IPS DF 6.9 (cell line): ENCODE measurements around the gene DPY19L1.
"Not testable (repeated sequence)": the region's sequence is repeated elsewhere in the genome, so short reads cannot be mapped to it uniquely, and the experiment has no call there.

Experiments used
- DNase-seq: peaks from one replicate; pipeline ENCODE4 v3.0.0-alpha.2; 2013; ENCODE audit warnings: low read depth, low spot score
- H3K27ac ChIP-seq: one replicate; pipeline ENCODE4 v1.5.1; 2013; ENCODE audit warnings: low read length, control low read depth
- H3K27me3 ChIP-seq: 2 replicates; pipeline ENCODE4 v1.6.1; 2013; ENCODE audit warnings: mild to moderate bottlenecking, low read length; ENCODE audit not compliant: control insufficient read depth, insufficient read depth
- H3K36me3 ChIP-seq: 2 replicates; pipeline ENCODE4 v1.6.1; 2013; ENCODE audit warnings: low read length; ENCODE audit not compliant: control insufficient read depth, insufficient read depth
- H3K4me1 ChIP-seq: 2 replicates; pipeline ENCODE4 v1.6.1; 2013; ENCODE audit warnings: low read length; ENCODE audit not compliant: control insufficient read depth, insufficient read depth
- H3K4me3 ChIP-seq: 2 replicates; pipeline ENCODE4 v1.5.1; 2013; ENCODE audit warnings: mild to moderate bottlenecking, low read length
- H3K9me3 ChIP-seq: 2 replicates; pipeline ENCODE4 v1.6.1; 2013; ENCODE audit warnings: low read length, inconsistent platforms; ENCODE audit not compliant: control insufficient read depth, insufficient read depth
- WGBS: extraction: QIAGEN DNeasy Blood & Tissue Kit; methylation state at CpG from one replicate; pipeline ENCODE4 v1.1.7; 2013; ENCODE audit warnings: mixed read lengths, missing lambda C conversion rate; ENCODE audit not compliant: insufficient read length, insufficient coverage; 5-methylcytosine and 5-hydroxymethylcytosine counted together

The DPY19L1 gene

GRCh38 chr7:34952822-34953221, 84.5 kb downstream of the DPY19L1 start:
- Histone ChIP-seq H3K9me3 (no peaks in the 10 kb centered on the region), H3K4me3 (no peak overlapping the region), H3K27me3 (no peaks in the 10 kb centered on the region), H3K27ac (no peak overlapping the region), H3K4me1 (no peaks in the 10 kb centered on the region), H3K36me3 (no peaks in the 10 kb centered on the region)
- WGBS = no CpG with 5 or more reads among the region's 3 CpGs
- no peak for DNase-seq

- no peaks in the 10 kb centered on the region for H3K36me3 ChIP-seq
- H3K4me1 ChIP-seq = no peaks in the 10 kb centered on the region
- no peak overlapping the region for H3K27ac ChIP-seq
- no peaks in the 10 kb centered on the region for H3K9me3 ChIP-seq
- no peaks in the 10 kb centered on the region for H3K27me3 ChIP-seq
- H3K4me3 ChIP-seq = no peak overlapping the region
- DNase-seq = no peak
Measured at GRCh38 chr7:34949361-34949760, 87.9 kb downstream of the DPY19L1 start.

GRCh38 chr7:34947427-34947826, 89.9 kb downstream of the DPY19L1 start:
- not testable (repeated sequence) for H3K36me3 ChIP-seq, H3K4me1 ChIP-seq, H3K9me3 ChIP-seq, DNase-seq, H3K4me3 ChIP-seq, H3K27ac ChIP-seq, H3K27me3 ChIP-seq
- no CpG with 5 or more reads among the region's 2 CpGs for WGBS

GRCh38 chr7:34946486-34946885, 90.8 kb downstream of the DPY19L1 start:
- Histone ChIP-seq H3K27me3 (no peaks in the 10 kb centered on the region), H3K4me1 (no peaks in the 10 kb centered on the region), H3K36me3 (no peaks in the 10 kb centered on the region), H3K9me3 (no peaks in the 10 kb centered on the region), H3K4me3 (no peak overlapping the region), H3K27ac (no peak overlapping the region)
- WGBS = no CpG with 5 or more reads among the region's 4 CpGs
- DNase-seq = no peak

GRCh38 chr7:34945894-34946477, 91.3 kb downstream of the DPY19L1 start:
- not testable (repeated sequence) for H3K36me3 ChIP-seq, H3K27me3 ChIP-seq, H3K4me3 ChIP-seq, DNase-seq, H3K27ac ChIP-seq, H3K9me3 ChIP-seq, H3K4me1 ChIP-seq
- 100% methylated on average over 2 of the region's 7 CpGs for WGBS

- H3K4me1 ChIP-seq = peaks cover 2% of the 10 kb centered on the region; the same call in 1 of the 2 replicates
- no peak for DNase-seq
- no peak overlapping the region for H3K27ac ChIP-seq
- no peaks in the 10 kb centered on the region for H3K9me3 ChIP-seq
- H3K4me3 ChIP-seq = no peak overlapping the region
- H3K27me3 ChIP-seq = no peaks in the 10 kb centered on the region
- no CpG with 5 or more reads among the region's 6 CpGs for WGBS
- no peaks in the 10 kb centered on the region for H3K36me3 ChIP-seq
Measured at GRCh38 chr7:34939175-34939574, 98.1 kb downstream of the DPY19L1 start.

- not testable (repeated sequence) for H3K27ac ChIP-seq
Measured at GRCh38 chr7:34935735-34936165, 101.5 kb downstream of the DPY19L1 start.

GRCh38 chr7:34931739-34932138, 105.5 kb downstream of the DPY19L1 start:
- H3K27ac ChIP-seq = no peak overlapping the region
- no peak overlapping the region for H3K4me3 ChIP-seq
- WGBS = no CpG with 5 or more reads among the region's 1 CpG
- no peaks in the 10 kb centered on the region for H3K9me3 ChIP-seq
- no peak for DNase-seq
- no peaks in the 10 kb centered on the region for H3K36me3 ChIP-seq
- H3K27me3 ChIP-seq = no peaks in the 10 kb centered on the region
- no peaks in the 10 kb centered on the region for H3K4me1 ChIP-seq

More at GRCh38 chr7:34935735-34936165, 101.5 kb downstream of the DPY19L1 start:
- not testable (repeated sequence) for H3K27me3 ChIP-seq, H3K36me3 ChIP-seq, H3K4me3 ChIP-seq, H3K4me1 ChIP-seq, DNase-seq, H3K9me3 ChIP-seq
- whole genome bisulfite sequencing = no CpG with 5 or more reads among the region's 2 CpGs

GRCh38 chr7:34929783-34930182, 107.5 kb downstream of the DPY19L1 start:
- not testable (repeated sequence) for DNase-seq, H3K27ac ChIP-seq, H3K9me3 ChIP-seq, H3K4me1 ChIP-seq, H3K4me3 ChIP-seq, H3K27me3 ChIP-seq, H3K36me3 ChIP-seq
- no CpG with 5 or more reads among the region's 6 CpGs for WGBS

- Histone ChIP-seq H3K27me3 (no peaks in the 10 kb centered on the region), H3K27ac (no peak overlapping the region), H3K36me3 (no peaks in the 10 kb centered on the region), H3K4me3 (no peak overlapping the region), H3K9me3 (no peaks in the 10 kb centered on the region), H3K4me1 (no peaks in the 10 kb centered on the region)
- WGBS = no CpG with 5 or more reads among the region's 1 CpG
- no peak for DNase-seq
Measured at GRCh38 chr7:34928560-34928959, 108.7 kb downstream of the DPY19L1 start.

GRCh38 chr7:34928052-34928451, 109.2 kb downstream of the DPY19L1 start:
- H3K27me3 ChIP-seq = no peaks in the 10 kb centered on the region
- no CpG with 5 or more reads among the region's 5 CpGs for WGBS

More at GRCh38 chr7:34928052-34928451, 109.2 kb downstream of the DPY19L1 start:
- H3K36me3 ChIP-seq = no peaks in the 10 kb centered on the region
- no peak overlapping the region for H3K27ac ChIP-seq
- no peaks in the 10 kb centered on the region for H3K4me1 ChIP-seq
- no peaks in the 10 kb centered on the region for H3K9me3 ChIP-seq
- no peak overlapping the region for H3K4me3 ChIP-seq
- peak; percentile 39 for DNase-seq
